Right lobe of liver (tissue), 6 donors: ENCODE data around the gene ERC2. TPM values are rescaled to one million over a fixed set of nuclear protein-coding genes. Genes with fewer than 3 reads are reported as not detected.

Experiments
- ATAC-seq, 4 donors: fragments of 200-7000 bp; cut with Tn5 transposase; one replicate each; pipeline ENCODE4 v1.9.1; 2020; ENCODE audit warnings: mild to moderate bottlenecking in 4 of 4, moderate library complexity in 4 of 4
- DNase-seq, 3 donors: peaks; one replicate each; pipeline ENCODE4 v3.0.0-alpha.2; 2020
- H3K27ac ChIP-seq, 3 donors: fragments of 200-600 bp; one replicate each; pipeline ENCODE4 v1.8.0; 2022
- H3K27me3 ChIP-seq, 2 donors: fragments of 200-600 bp; one replicate each; pipeline ENCODE4 v1.8.0; 2022
- H3K36me3 ChIP-seq, 4 donors: fragments of 200-600 bp; sonication (generic) in 1 of 4; one replicate each; pipeline versions ENCODE4 v1.5.1 to v1.8.0; 2017 to 2022; ENCODE audit warnings: control low read depth in 1 of 4
- H3K4me1 ChIP-seq, 4 donors: fragments of 200-600 bp; sonication (generic) in 1 of 4; one replicate each; pipeline versions ENCODE4 v1.5.1 to v1.8.0; 2017 to 2022; ENCODE audit warnings: control low read depth in 1 of 4
- H3K4me3 ChIP-seq, 3 donors: fragments of 200-600 bp; one replicate each; pipeline ENCODE4 v1.8.0; 2022
- H3K9me3 ChIP-seq, 4 donors: fragments of 200-600 bp; sonication (generic) in 1 of 4; one replicate each; pipeline versions ENCODE4 v1.5.1 to v1.8.0; 2017 to 2022; ENCODE audit warnings: control low read depth in 1 of 4
- CTCF ChIP-seq, 4 donors: fragments of 200-600 bp in 3 of 4; fragments of 450-650 bp in 1 of 4; IDR thresholded peaks; one replicate each; pipeline versions ENCODE4 v1.5.1 to v1.8.0; 2016 to 2022; ENCODE audit warnings: antibody characterized with exemption in 4 of 4, mild to moderate bottlenecking in 2 of 4
- POLR2A ChIP-seq: fragments of 450-650 bp; IDR thresholded peaks from one replicate; pipeline ENCODE4 v1.6.1; 2017; ENCODE audit warnings: antibody characterized with exemption, mild to moderate bottlenecking
- WGBS: methylation state at CpG from one replicate; pipeline ENCODE4 v1.1.6; 2018; ENCODE audit warnings: low coverage, low lambda C conversion rate; ENCODE audit not compliant: insufficient coverage; ENCODE audit errors: missing lambda C conversion rate; 5-methylcytosine and 5-hydroxymethylcytosine counted together
- intact Hi-C, 2 donors: fragments of 100-400 bp; cut with DNase I; formaldehyde crosslinking; loops; one replicate each; pipeline versions ENCODE4 v1.11.2 to v1.14.1; 2022
- total RNA-seq, 6 experiments: library from RNA; depleted of rRNA in 2 of 6; stranded (reverse); fragments of >200 nt in 2 of 6; fragmentation: NEBNext Ultra II Directional in 3 of 6; extraction: Animal tissue kit (Norgen Biotek cat#: 25700) in 3 of 6; gene quantifications; one replicate each; pipeline versions ENCODE4 v1.1.0 to v1.2.4, GENCODE V29; 2016 to 2023
- donor health status: DM: no; HTN: yes; CAD: no.
- donor health status: DM: no; HTN: no; CAD: no.
- donor health status: DM: no; HTN: no; CAD: no.
- donor health status: DM: no; HTN: yes; CAD: no.
- donor health status: DM: no; HTN: yes; CAD: no.

The ERC2 gene
- total RNA-seq, 6 experiments from 2014 or later = not detected

DNA sequence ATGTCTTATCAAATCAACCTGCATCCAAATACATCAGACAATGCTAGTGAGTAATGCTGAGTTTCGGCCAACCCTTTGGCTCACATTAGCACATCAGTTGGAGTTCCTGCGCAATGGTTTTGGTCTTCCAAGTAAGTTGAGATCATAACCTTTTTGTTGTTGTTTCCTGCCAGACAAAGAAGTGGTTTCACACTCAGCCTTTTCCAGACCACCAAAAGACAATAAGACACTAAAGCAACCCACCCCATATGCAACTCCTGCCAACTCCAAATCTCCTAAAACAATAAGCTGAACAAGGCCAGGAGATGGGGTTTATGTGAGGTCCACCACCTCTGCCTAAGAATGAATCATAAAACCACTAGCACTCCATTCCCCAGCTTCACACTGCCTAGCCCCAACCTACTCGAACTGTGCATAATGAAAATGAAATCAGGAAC is 177.0 kb downstream of the ERC2 start:
- intact Hi-C loops = no loop called here
- Histone ChIP-seq H3K36me3 (no peaks in the 10 kb centered on the region), H3K9me3 (no peaks in the 10 kb centered on the region), H3K4me1 (no peaks in the 10 kb centered on the region), H3K27ac (no peak overlapping the region), H3K4me3 (no peak overlapping the region), H3K27me3 (no peaks in the 10 kb centered on the region)
- ATAC-seq (no peak), DNase-seq (no peak)
- 68% methylated on average over 3 of the region's 3 CpGs for WGBS
- TF ChIP-seq POLR2A = no peak
- TF ChIP-seq CTCF (IDR thresholded peaks at IDR 0.05) = no peak

- H3K9me3 ChIP-seq = no peaks in the 10 kb centered on the region
- no peak overlapping the region for H3K27ac ChIP-seq
- no peaks in the 10 kb centered on the region for H3K27me3 ChIP-seq
- no peaks in the 10 kb centered on the region for H3K36me3 ChIP-seq
- DNase-seq (no peak), ATAC-seq (no peak)
- H3K4me1 ChIP-seq = no peaks in the 10 kb centered on the region
- WGBS = 75% methylated on average over 2 of the region's 2 CpGs
- H3K4me3 ChIP-seq = no peak overlapping the region
- intact Hi-C loops = no loop called here
- TF ChIP-seq POLR2A (no peak), CTCF (IDR thresholded peaks at IDR 0.05) (no peak)
Measured at GRCh38 chr3:56290374-56290773, 177.9 kb downstream of the ERC2 start.

DNA sequence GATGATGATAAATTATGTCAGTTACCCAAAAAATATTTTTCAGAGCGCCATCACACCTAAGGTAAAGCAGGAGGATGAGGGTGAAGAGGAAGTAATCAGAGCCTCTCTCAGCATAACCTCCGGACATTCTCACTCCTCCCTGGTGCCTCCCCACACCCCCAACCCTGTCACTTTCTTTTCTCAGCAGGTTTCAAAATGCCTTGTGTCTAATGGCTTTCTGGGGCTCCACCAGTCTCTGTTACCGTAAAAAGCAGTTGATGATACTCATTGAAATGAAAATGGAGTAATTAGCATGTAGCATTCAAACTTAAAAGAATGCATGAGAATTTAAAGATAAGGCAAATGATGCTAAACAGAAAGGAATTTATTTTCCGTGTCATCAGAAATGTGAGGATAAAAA is 180.0 kb downstream of the ERC2 start:
- H3K36me3 ChIP-seq = no peaks in the 10 kb centered on the region

DNA sequence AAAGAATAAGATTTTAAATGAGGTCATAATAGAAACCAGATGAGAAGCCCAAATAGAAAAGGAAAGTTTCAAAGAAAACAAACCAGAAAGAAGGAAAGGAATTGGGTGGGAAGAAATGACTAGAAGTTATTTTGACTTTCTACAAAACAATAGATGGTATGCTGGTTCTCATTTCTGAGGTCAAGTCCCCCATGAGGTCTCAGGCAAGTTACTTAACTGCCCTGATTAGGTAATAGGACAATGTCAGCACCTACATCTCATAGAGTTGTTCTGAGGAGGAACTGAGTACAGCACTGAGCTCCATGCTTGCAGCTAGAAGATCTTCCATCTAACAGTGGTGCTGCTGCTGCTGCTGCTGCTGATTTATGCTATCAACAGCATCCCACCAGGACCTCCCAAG is 185.9 kb downstream of the ERC2 start:
- ATAC-seq = no peak
- Histone ChIP-seq H3K9me3 (no peaks in the 10 kb centered on the region), H3K27me3 (no peaks in the 10 kb centered on the region), H3K4me1 (no peaks in the 10 kb centered on the region), H3K27ac (no peak overlapping the region), H3K36me3 (no peaks in the 10 kb centered on the region), H3K4me3 (no peak overlapping the region)
- TF ChIP-seq POLR2A (no peak), CTCF (IDR thresholded peaks at IDR 0.05) (no peak)
- intact Hi-C loops = no loop called here
- DNase-seq = no peak

More for the DNA sequence above, 180.0 kb downstream of the ERC2 start:
- H3K9me3 ChIP-seq = no peaks in the 10 kb centered on the region
- 58% methylated on average over 4 of the region's 4 CpGs for WGBS
- no peaks in the 10 kb centered on the region for H3K4me1 ChIP-seq
- intact Hi-C loops = no loop called here
- ATAC-seq (no peak), DNase-seq (no peak)
- no peaks in the 10 kb centered on the region for H3K27me3 ChIP-seq
- no peak overlapping the region for H3K27ac ChIP-seq
- no peak overlapping the region for H3K4me3 ChIP-seq
- TF ChIP-seq CTCF (IDR thresholded peaks at IDR 0.05) = no peak
- no peak for TF ChIP-seq POLR2A

- Histone ChIP-seq H3K9me3 (no peaks in the 10 kb centered on the region), H3K27me3 (no peaks in the 10 kb centered on the region), H3K4me1 (no peaks in the 10 kb centered on the region), H3K4me3 (no peak overlapping the region), H3K27ac (no peak overlapping the region), H3K36me3 (no peaks in the 10 kb centered on the region)
- TF ChIP-seq POLR2A (no peak), CTCF (IDR thresholded peaks at IDR 0.05) (no peak)
- ATAC-seq = no peak
- DNase-seq = no peak
- intact Hi-C loops = no loop called here
- WGBS = 25% methylated on average over 1 of the region's 1 CpG
Measured at GRCh38 chr3:56277236-56277635, 191.0 kb downstream of the ERC2 start.
